Peyer's patch (tissue), 4 donors: ENCODE measurements around the gene SEPHS2. TPM values are rescaled to one million over a fixed set of nuclear protein-coding genes. Genes with fewer than 3 reads are reported as not detected.

Experiments used
- DNase-seq, 3 donors: peaks; one replicate each; pipeline ENCODE4 v3.0.0-alpha.2; 2017 to 2019
- H3K27ac ChIP-seq, 4 donors: fragments of 200-600 bp; sonication (generic); one replicate each; pipeline ENCODE4 v1.5.1; 2016 to 2019
- H3K27me3 ChIP-seq, 2 donors: fragments of 200-600 bp; sonication (generic); one replicate each; pipeline ENCODE4 v1.5.1; 2019
- H3K36me3 ChIP-seq, 3 donors: fragments of 200-600 bp; sonication (generic); one replicate each; pipeline ENCODE4 v1.5.1; 2016 to 2019
- H3K4me1 ChIP-seq, 4 donors: fragments of 200-600 bp; sonication (generic); one replicate each; pipeline ENCODE4 v1.5.1; 2016 to 2019
- H3K4me3 ChIP-seq, 4 donors: fragments of 200-600 bp; sonication (generic); 1 replicate in 3 of 4; 2 replicates in 1 of 4; pipeline ENCODE4 v1.5.1; 2016 to 2019; ENCODE audit warnings: mild to moderate bottlenecking in 1 of 4
- H3K9me3 ChIP-seq, 4 donors: fragments of 200-600 bp; sonication (generic); one replicate each; pipeline ENCODE4 v1.5.1; 2016 to 2019; ENCODE audit warnings: mild to moderate bottlenecking in 1 of 4
- POLR2A ChIP-seq, 2 donors: fragments of 450-650 bp; IDR thresholded peaks; one replicate each; pipeline ENCODE4 v1.5.1; 2017; ENCODE audit warnings: antibody characterized with exemption in 2 of 2, mild to moderate bottlenecking in 2 of 2, moderate library complexity in 2 of 2
- total RNA-seq, 4 donors: library from RNA; depleted of rRNA; stranded (reverse); fragments of >200 nt; gene quantifications; one replicate each; pipeline ENCODE4 v1.1.0, GENCODE V29; 2016
- TF ChIP-seq, protein P1 (sequence below), 6 experiments: fragments of 450-650 bp in 4 of 6; fragments of 200-600 bp in 2 of 6; sonication (generic) in 1 of 6; IDR thresholded peaks; one replicate each; pipeline ENCODE4 v1.5.1; 2017 to 2019; ENCODE audit warnings: antibody characterized with exemption in 6 of 6, mild to moderate bottlenecking in 3 of 6, moderate library complexity in 1 of 6

Gene SEPHS2, protein sequence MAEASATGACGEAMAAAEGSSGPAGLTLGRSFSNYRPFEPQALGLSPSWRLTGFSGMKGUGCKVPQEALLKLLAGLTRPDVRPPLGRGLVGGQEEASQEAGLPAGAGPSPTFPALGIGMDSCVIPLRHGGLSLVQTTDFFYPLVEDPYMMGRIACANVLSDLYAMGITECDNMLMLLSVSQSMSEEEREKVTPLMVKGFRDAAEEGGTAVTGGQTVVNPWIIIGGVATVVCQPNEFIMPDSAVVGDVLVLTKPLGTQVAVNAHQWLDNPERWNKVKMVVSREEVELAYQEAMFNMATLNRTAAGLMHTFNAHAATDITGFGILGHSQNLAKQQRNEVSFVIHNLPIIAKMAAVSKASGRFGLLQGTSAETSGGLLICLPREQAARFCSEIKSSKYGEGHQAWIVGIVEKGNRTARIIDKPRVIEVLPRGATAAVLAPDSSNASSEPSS
- 100 to 1,000 TPM in 2 of 4 donors, 10 to 100 TPM in 2; 47.9 to 130 (median 106) TPM for total RNA-seq

GRCh38 chr16:30445408-30446202, at the start of gene SEPHS2:
Gene SEPHS2 (minus strand): TSS chr16:30445874. CDS start chr16:30445727, 147 bp downstream.
- peaks cover 0 to 14% (median 0%) of the 10 kb centered on the region in 3 donors for H3K36me3 ChIP-seq
- no peaks in the 10 kb centered on the region for H3K27me3 ChIP-seq
- H3K27ac ChIP-seq = peak within 1 kb of the TSS; percentile 92 to 96 (median 94)
- peak; percentile 97 to 100 (median 99) for DNase-seq
- peak within 1 kb of the TSS; percentile 71 to 94 (median 86) for H3K4me3 ChIP-seq
- H3K9me3 ChIP-seq = no peaks in the 10 kb centered on the region
- TF ChIP-seq, protein P1, sequence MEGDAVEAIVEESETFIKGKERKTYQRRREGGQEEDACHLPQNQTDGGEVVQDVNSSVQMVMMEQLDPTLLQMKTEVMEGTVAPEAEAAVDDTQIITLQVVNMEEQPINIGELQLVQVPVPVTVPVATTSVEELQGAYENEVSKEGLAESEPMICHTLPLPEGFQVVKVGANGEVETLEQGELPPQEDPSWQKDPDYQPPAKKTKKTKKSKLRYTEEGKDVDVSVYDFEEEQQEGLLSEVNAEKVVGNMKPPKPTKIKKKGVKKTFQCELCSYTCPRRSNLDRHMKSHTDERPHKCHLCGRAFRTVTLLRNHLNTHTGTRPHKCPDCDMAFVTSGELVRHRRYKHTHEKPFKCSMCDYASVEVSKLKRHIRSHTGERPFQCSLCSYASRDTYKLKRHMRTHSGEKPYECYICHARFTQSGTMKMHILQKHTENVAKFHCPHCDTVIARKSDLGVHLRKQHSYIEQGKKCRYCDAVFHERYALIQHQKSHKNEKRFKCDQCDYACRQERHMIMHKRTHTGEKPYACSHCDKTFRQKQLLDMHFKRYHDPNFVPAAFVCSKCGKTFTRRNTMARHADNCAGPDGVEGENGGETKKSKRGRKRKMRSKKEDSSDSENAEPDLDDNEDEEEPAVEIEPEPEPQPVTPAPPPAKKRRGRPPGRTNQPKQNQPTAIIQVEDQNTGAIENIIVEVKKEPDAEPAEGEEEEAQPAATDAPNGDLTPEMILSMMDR (IDR thresholded peaks at IDR 0.05) = peak in 5 of 6 experiments; percentile 1 to 46 (median 38)
- peak; percentile 94 to 98 for TF ChIP-seq POLR2A (IDR thresholded peaks at IDR 0.05)
- peaks cover 0 to 24% (median 12%) of the 10 kb centered on the region in 4 donors for H3K4me1 ChIP-seq

DNA sequence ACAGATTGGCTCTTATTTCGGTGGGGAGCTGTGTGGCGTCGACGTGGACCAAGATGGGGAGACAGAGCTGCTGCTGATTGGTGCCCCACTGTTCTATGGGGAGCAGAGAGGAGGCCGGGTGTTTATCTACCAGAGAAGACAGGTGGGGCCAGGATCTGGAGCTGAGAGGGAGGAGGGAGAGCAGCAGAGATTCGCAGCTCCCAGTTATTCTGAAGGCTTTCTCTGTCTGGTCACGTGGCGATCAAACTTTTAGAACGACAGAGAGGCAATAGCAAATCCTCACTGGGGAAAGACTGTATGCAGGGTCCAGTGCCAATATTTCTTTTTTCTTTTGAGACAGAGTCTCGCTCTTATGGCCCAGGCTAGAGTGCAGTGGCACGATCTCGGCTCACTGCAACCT, 49.0 kb upstream of the SEPHS2 start:
- DNase-seq = no peak
- Histone ChIP-seq H3K27ac (no peak overlapping the region), H3K36me3 (no peaks in the 10 kb centered on the region), H3K4me3 (no peak overlapping the region), H3K4me1 (no peaks in the 10 kb centered on the region), H3K27me3 (no peaks in the 10 kb centered on the region), H3K9me3 (no peaks in the 10 kb centered on the region)
- no peak for TF ChIP-seq POLR2A (IDR thresholded peaks at IDR 0.05)
- TF ChIP-seq, protein P1 (IDR thresholded peaks at IDR 0.05) = no peak

GRCh38 chr16:30493941-30494488, 48.3 kb upstream of the SEPHS2 start:
- H3K36me3 ChIP-seq = no peaks in the 10 kb centered on the region
- no peaks in the 10 kb centered on the region for H3K27me3 ChIP-seq
- no peak overlapping the region for H3K27ac ChIP-seq
- DNase-seq = no peak
- no peaks in the 10 kb centered on the region for H3K4me1 ChIP-seq
- H3K4me3 ChIP-seq = no peak overlapping the region
- H3K9me3 ChIP-seq = no peaks in the 10 kb centered on the region
- TF ChIP-seq, protein P1 (IDR thresholded peaks at IDR 0.05) = no peak
- no peak for TF ChIP-seq POLR2A (IDR thresholded peaks at IDR 0.05)

DNA sequence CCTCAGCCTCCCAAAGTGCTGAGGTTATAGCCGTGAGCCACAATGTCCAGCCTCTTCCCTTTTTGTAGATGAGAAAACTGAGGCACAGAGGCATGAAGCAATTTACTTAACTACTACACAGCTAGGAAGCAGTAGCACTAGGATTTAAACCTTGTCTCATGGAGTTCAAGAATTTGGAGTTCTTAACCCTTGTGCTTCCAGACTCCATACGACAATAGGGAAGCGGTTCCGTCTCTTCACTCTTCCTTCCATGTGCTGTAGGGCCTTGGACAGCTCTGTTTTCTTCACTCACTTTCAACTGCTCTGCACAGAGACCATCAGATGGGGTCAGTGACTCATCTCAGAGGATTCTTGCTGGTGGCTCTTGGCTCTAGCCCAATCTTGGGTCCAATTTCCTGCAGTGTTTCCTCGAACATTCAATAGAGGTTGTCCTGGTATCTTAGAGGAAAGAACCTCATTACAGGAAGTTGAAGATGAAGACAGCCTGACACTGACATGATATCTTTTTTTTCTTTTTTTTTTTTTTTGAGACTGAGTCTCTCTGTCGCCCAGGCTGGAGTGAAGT, 46.2 kb upstream of the SEPHS2 start:
- no peak for DNase-seq
- Histone ChIP-seq H3K36me3 (no peaks in the 10 kb centered on the region), H3K27ac (no peak overlapping the region), H3K27me3 (no peaks in the 10 kb centered on the region), H3K4me1 (no peaks in the 10 kb centered on the region), H3K4me3 (no peak overlapping the region), H3K9me3 (no peaks in the 10 kb centered on the region)
- TF ChIP-seq, protein P1 (IDR thresholded peaks at IDR 0.05) = no peak
- TF ChIP-seq POLR2A (IDR thresholded peaks at IDR 0.05) = no peak

DNA sequence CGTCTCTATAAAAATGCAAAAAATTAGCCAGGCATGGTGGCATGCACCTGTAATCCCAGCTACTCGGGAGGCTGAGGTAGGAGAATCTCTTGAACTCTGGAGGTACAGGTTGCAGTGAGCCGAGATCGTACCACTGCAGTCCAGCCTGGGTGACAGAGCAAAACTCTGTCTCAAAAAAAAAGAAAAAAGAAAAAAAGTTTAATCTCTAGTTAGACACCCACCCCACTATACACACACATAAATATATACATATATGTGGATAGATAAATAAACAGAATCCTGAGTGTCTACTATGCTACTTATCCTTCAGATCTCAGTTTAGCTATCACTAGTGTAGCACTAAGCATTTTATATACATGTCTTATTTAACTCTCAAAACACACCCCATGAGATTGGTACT, 45.6 kb upstream of the SEPHS2 start:
- Histone ChIP-seq H3K27ac (no peak overlapping the region), H3K4me1 (no peaks in the 10 kb centered on the region), H3K36me3 (no peaks in the 10 kb centered on the region), H3K4me3 (no peak overlapping the region), H3K27me3 (no peaks in the 10 kb centered on the region), H3K9me3 (no peaks in the 10 kb centered on the region)
- no peak for DNase-seq
- TF ChIP-seq POLR2A (IDR thresholded peaks at IDR 0.05) = no peak
- TF ChIP-seq, protein P1 (IDR thresholded peaks at IDR 0.05) = no peak
